ENCODE measurements around the gene TSPAN5.

- no peak for TF ChIP-seq CTCF (IDR thresholded peaks at IDR 0.05)
- no peak for TF ChIP-seq POLR2A (IDR thresholded peaks at IDR 0.05)
Observed at GRCh38 chr4:98573791-98574190, 84.6 kb downstream of the TSPAN5 start.

Measured in suprapubic skin (tissue), 3 donors.